CD14-positive monocyte (primary cell): Measurements from ENCODE around the gene TMEM132A. TPM values are rescaled to one million over a fixed set of nuclear protein-coding genes. Genes with fewer than 3 reads are reported as not detected.

ENCODE experiments used
- DNase-seq, 3 donors: peaks; one replicate each; pipeline ENCODE4 v3.0.0-alpha.2; 2011 to 2022
- H2AFZ ChIP-seq: 2 replicates; pipeline ENCODE4 v1.6.0; 2012; ENCODE audit warnings: mild to moderate bottlenecking, low read depth, low read length, inconsistent platforms; ENCODE audit not compliant: insufficient read depth, poor library complexity, severe bottlenecking
- H3K27ac ChIP-seq, 2 donors: 1 replicate in 1 of 2; 2 replicates in 1 of 2; pipeline ENCODE4 v1.5.1; 2012 to 2013; ENCODE audit warnings: low read length in 2 of 2, control low read depth in 1 of 2, inconsistent platforms in 1 of 2, low read depth in 1 of 2, mild to moderate bottlenecking in 1 of 2
- H3K27me3 ChIP-seq, 2 donors: one replicate each; pipeline versions ENCODE4 v1.6.0 to v1.6.1; 2011 to 2013; ENCODE audit warnings: low read length in 2 of 2; ENCODE audit not compliant: control insufficient read depth in 2 of 2, insufficient read depth in 2 of 2
- H3K36me3 ChIP-seq, 2 donors: replicated peaks in 1 of 2; 1 replicate in 1 of 2; 2 replicates in 1 of 2; pipeline versions ENCODE4 v1.5.1 to v1.6.1; 2012 to 2013; ENCODE audit warnings: low read length in 2 of 2, control low read depth in 1 of 2, inconsistent platforms in 1 of 2, mild to moderate bottlenecking in 1 of 2; ENCODE audit not compliant: insufficient read depth in 2 of 2, control insufficient read depth in 1 of 2
- H3K4me1 ChIP-seq, 2 donors: 1 replicate in 1 of 2; 2 replicates in 1 of 2; pipeline versions ENCODE4 v1.5.1 to v1.6.1; 2012 to 2013; ENCODE audit warnings: low read length in 2 of 2, control low read depth in 1 of 2, inconsistent platforms in 1 of 2, mild to moderate bottlenecking in 1 of 2, moderate library complexity in 1 of 2; ENCODE audit not compliant: insufficient read depth in 2 of 2, control insufficient read depth in 1 of 2
- H3K4me2 ChIP-seq: replicated peaks from 2 replicates; pipeline ENCODE3; 2012; ENCODE audit warnings: low read length, moderate library complexity, mild to moderate bottlenecking; ENCODE audit not compliant: poor library complexity, severe bottlenecking; ENCODE audit errors: extremely low read depth
- H3K4me3 ChIP-seq, 3 experiments: fragments of 200-600 bp in 1 of 3; sonication (generic) in 1 of 3; replicated peaks in 1 of 3; 1 replicate in 2 of 3; 2 replicates in 1 of 3; pipeline ENCODE4 v1.5.1; 2011 to 2013; ENCODE audit warnings: low read length in 3 of 3, mild to moderate bottlenecking in 3 of 3, control low read depth in 2 of 3, low read depth in 2 of 3, inconsistent platforms in 1 of 3, moderate library complexity in 1 of 3
- H3K79me2 ChIP-seq: 2 replicates; pipeline ENCODE4 v1.6.0; 2012; ENCODE audit warnings: mild to moderate bottlenecking, control low read depth, inconsistent platforms, low read length, moderate library complexity; ENCODE audit not compliant: insufficient read depth
- H3K9ac ChIP-seq: 2 replicates; pipeline ENCODE4 v1.6.0; 2017; ENCODE audit warnings: low read length, mild to moderate bottlenecking; ENCODE audit not compliant: insufficient read depth, poor library complexity, severe bottlenecking
- H3K9me3 ChIP-seq, 2 donors: replicated peaks in 1 of 2; 1 replicate in 1 of 2; 2 replicates in 1 of 2; pipeline versions ENCODE4 v1.5.1 to v1.6.1; 2012 to 2013; ENCODE audit warnings: low read length in 2 of 2, control low read depth in 1 of 2; ENCODE audit not compliant: control insufficient read depth in 1 of 2, insufficient read depth in 1 of 2
- H4K20me1 ChIP-seq: 2 replicates; pipeline ENCODE4 v1.6.0; 2012; ENCODE audit warnings: mild to moderate bottlenecking, low read length, control low read depth, moderate library complexity; ENCODE audit not compliant: insufficient read depth
- H3K27ac Mint-ChIP-seq, 7 donors: one replicate each; pipeline ENCODE4 v1.8.0; 2020; ENCODE audit warnings: mild to moderate bottlenecking in 7 of 7, mixed read lengths in 7 of 7, moderate library complexity in 6 of 7, inconsistent platforms in 2 of 7
- H3K27me3 Mint-ChIP-seq, 3 donors: one replicate each; pipeline ENCODE4 v1.8.0; 2021 to 2022; ENCODE audit warnings: low read depth in 3 of 3, mild to moderate bottlenecking in 3 of 3, mixed read lengths in 3 of 3, moderate library complexity in 3 of 3, inconsistent platforms in 1 of 3
- H3K36me3 Mint-ChIP-seq, 2 donors: one replicate each; pipeline ENCODE4 v1.8.0; 2020; ENCODE audit warnings: mixed read lengths in 2 of 2, inconsistent platforms in 1 of 2, mild to moderate bottlenecking in 1 of 2
- H3K4me1 Mint-ChIP-seq: one replicate; pipeline ENCODE4 v1.8.0; 2020; ENCODE audit warnings: mild to moderate bottlenecking, mixed read lengths
- H3K4me3 Mint-ChIP-seq, 2 donors: one replicate each; pipeline ENCODE4 v1.8.0; 2020; ENCODE audit warnings: mild to moderate bottlenecking in 2 of 2, mixed read lengths in 2 of 2, moderate library complexity in 1 of 2
- H3K9me3 Mint-ChIP-seq, 7 donors: one replicate each; pipeline ENCODE4 v1.8.0; 2020 to 2022; ENCODE audit warnings: mixed read lengths in 7 of 7, mild to moderate bottlenecking in 6 of 7, moderate library complexity in 6 of 7, inconsistent platforms in 2 of 7
- CTCF ChIP-seq: fragments of 200-600 bp; IDR thresholded peaks from one replicate; pipeline ENCODE4 v1.8.0; 2022; ENCODE audit warnings: antibody characterized with exemption, mild to moderate bottlenecking
- WGBS: methylation state at CpG from one replicate; pipeline ENCODE4 v1.1.5; 2013; ENCODE audit warnings: missing lambda C conversion rate; ENCODE audit not compliant: insufficient coverage; 5-methylcytosine and 5-hydroxymethylcytosine counted together
- intact Hi-C, 2 donors: fragments of 100-400 bp; cut with micrococcal nuclease; formaldehyde crosslinking; loops; one replicate each; pipeline versions ENCODE4 v1.15.0 to v1.15.1; 2023
- polyA plus RNA-seq, 3 donors: library from polyadenylated mRNA; depleted of rRNA in 1 of 3; unstranded in 2 of 3; stranded (reverse) in 1 of 3; fragments of 300-500 nt in 2 of 3; fragments of >200 nt in 1 of 3; fragmentation: Illumina TruSeq in 2 of 3; gene quantifications; 1 replicate in 2 of 3; 2 replicates in 1 of 3; pipeline ENCODE4 v1.2.3, GENCODE V29; 2012 to 2021

TMEM132A gene
- polyA plus RNA-seq, 3 donors = 0.01 to 0.31 (median 0.21) TPM

DNA sequence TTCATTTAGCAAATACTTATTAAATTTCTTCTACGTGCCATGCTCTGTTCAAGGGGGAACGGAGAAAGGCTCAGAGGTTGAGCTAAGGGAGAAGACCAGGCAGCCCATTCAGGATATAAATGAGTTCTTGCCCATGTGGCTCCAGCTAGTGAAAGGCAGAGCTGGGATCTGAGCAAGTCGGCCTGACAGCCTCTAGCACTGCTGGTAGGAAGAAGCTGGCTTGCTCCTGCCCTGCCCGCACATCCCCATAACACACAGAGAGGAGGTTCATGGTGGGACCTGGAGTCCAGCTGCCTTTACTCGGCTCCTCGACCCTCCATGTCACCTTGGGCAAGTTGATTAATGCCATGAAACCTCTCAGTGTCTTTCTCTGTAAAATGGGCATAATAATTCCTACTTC, 25.8 kb downstream of the TMEM132A start:
- Mint-ChIP-seq H3K36me3 (peaks cover 50 to 61% of the 10 kb centered on the region in 2 donors), H3K4me1 (peaks cover 75% of the 10 kb centered on the region), H3K27me3 (peaks cover 6 to 21% (median 13%) of the 10 kb centered on the region in 3 donors), H3K27ac (peak overlapping the region in 6 of 7 donors; percentile 52 to 99 (median 81)), H3K4me3 (peak overlapping the region; percentile 95 to 96), H3K9me3 (peaks cover 0 to 7% (median 0%) of the 10 kb centered on the region in 7 donors)
- intact Hi-C loops = loop anchor here (5.0 kb wide), 3 partner anchors 33 to 212 kb away; partner anchors contain the start of gene VPS37C (in 1 of the 2)
- Histone ChIP-seq H3K27ac (no peak overlapping the region), H3K27me3 (no peaks in the 10 kb centered on the region), H3K4me3 (peak overlapping the region; percentile 74 to 94 (median 82)), H4K20me1 (peaks cover 61% of the 10 kb centered on the region), H3K4me2 (peak overlapping the region; percentile 94), H3K79me2 (peaks cover 61% of the 10 kb centered on the region), H2AFZ (no peak overlapping the region), H3K9me3 (no peaks in the 10 kb centered on the region), H3K4me1 (peaks cover 62 to 91% of the 10 kb centered on the region in 2 donors), H3K36me3 (peaks cover 26 to 41% of the 10 kb centered on the region in 2 donors), H3K9ac (peak overlapping the region; percentile 94)
- DNase-seq = no peak
- WGBS = 100% methylated on average over 2 of the region's 6 CpGs
- TF ChIP-seq CTCF = no peak

- no peak for TF ChIP-seq CTCF
- H3K27ac Mint-ChIP-seq = peak overlapping the region; percentile 99 to 100 (median 100)
- H3K4me3 Mint-ChIP-seq = peak overlapping the region; percentile 95 to 96
- peaks cover 16 to 31% of the 10 kb centered on the region in 2 donors for H3K36me3 ChIP-seq
- H3K9me3 Mint-ChIP-seq = peaks cover 0 to 7% (median 0%) of the 10 kb centered on the region in 7 donors
- peaks cover 51% of the 10 kb centered on the region for H4K20me1 ChIP-seq
- no peaks in the 10 kb centered on the region for H3K9me3 ChIP-seq
- intact Hi-C loops = loop anchor here (5.0 kb wide), 3 partner anchors 34 to 211 kb away; partner anchors contain the start of gene VPS37C (in 1 of the 2)
- H3K27ac ChIP-seq = peak overlapping the region; percentile 99 to 100
- H3K36me3 Mint-ChIP-seq = peaks cover 40 to 50% of the 10 kb centered on the region in 2 donors
- H3K4me3 ChIP-seq = peak overlapping the region; percentile 74 to 94 (median 82)
- H3K4me1 ChIP-seq = peaks cover 72 to 91% of the 10 kb centered on the region in 2 donors
- peak in 1 of 3 donors; percentile 42 for DNase-seq
- peaks cover 5 to 21% (median 11%) of the 10 kb centered on the region in 3 donors for H3K27me3 Mint-ChIP-seq
- no peak overlapping the region for H2AFZ ChIP-seq
- 9% methylated on average over 86 of the region's 86 CpGs for WGBS
- no peaks in the 10 kb centered on the region for H3K27me3 ChIP-seq
- peak overlapping the region; percentile 94 for H3K9ac ChIP-seq
- H3K4me1 Mint-ChIP-seq = peaks cover 75% of the 10 kb centered on the region
- H3K79me2 ChIP-seq = peaks cover 52% of the 10 kb centered on the region
- H3K4me2 ChIP-seq = peak overlapping the region; percentile 94
These were observed 26.8 kb downstream of the TMEM132A start for GRCh38 chr11:60950933-60951605.
